Type B pancreatic cell (in vitro differentiated cells): Measurements from ENCODE around the gene VIL1. TPM values are rescaled to one million over a fixed set of nuclear protein-coding genes. Genes with fewer than 3 reads are reported as not detected.
A peak's percentile ranks its signal among the peaks of the same experiment; 100 is the strongest.

Source experiments
- DNase-seq: peaks from one replicate; pipeline ENCODE4 v3.0.0; 2021; ENCODE audit warnings: mixed read lengths; ENCODE audit not compliant: unreplicated experiment; ENCODE audit errors: extremely low spot score
- H3K27ac Mint-ChIP-seq: 2 replicates; pipeline ENCODE4 v1.8.0; 2021; ENCODE audit warnings: mild to moderate bottlenecking, mixed read lengths
- H3K27me3 Mint-ChIP-seq: 2 replicates; pipeline ENCODE4 v1.8.0; 2021; ENCODE audit warnings: mixed read lengths
- H3K36me3 Mint-ChIP-seq: 2 replicates; pipeline ENCODE4 v1.8.0; 2021; ENCODE audit warnings: mixed read lengths
- H3K4me1 Mint-ChIP-seq: one replicate; pipeline ENCODE4 v1.8.0; 2021; ENCODE audit warnings: mixed read lengths; ENCODE audit not compliant: unreplicated experiment
- H3K4me3 Mint-ChIP-seq: 2 replicates; pipeline ENCODE4 v1.8.0; 2021; ENCODE audit warnings: mild to moderate bottlenecking, mixed read lengths
- H3K9me3 Mint-ChIP-seq: 2 replicates; pipeline ENCODE4 v1.8.0; 2021; ENCODE audit warnings: mixed read lengths
- total RNA-seq: library from RNA; stranded (reverse); gene quantifications from 2 replicates; pipeline ENCODE4 v1.2.1, GENCODE V29; 2021; ENCODE audit warnings: low replicate concordance
- TF ChIP-seq, protein P1 (sequence below): fragments of 200-600 bp; sonication (generic); conservative IDR thresholded peaks from 2 replicates; pipeline ENCODE4 v1.5.0; 2021; ENCODE audit warnings: antibody characterized with exemption, mild to moderate bottlenecking

The VIL1 gene
- total RNA-seq, 1 donor from 2014 or later, result 64.6 TPM

GRCh38 chr2:218437969-218438368 is 19.0 kb downstream of the VIL1 start:
- TF ChIP-seq, protein P1, sequence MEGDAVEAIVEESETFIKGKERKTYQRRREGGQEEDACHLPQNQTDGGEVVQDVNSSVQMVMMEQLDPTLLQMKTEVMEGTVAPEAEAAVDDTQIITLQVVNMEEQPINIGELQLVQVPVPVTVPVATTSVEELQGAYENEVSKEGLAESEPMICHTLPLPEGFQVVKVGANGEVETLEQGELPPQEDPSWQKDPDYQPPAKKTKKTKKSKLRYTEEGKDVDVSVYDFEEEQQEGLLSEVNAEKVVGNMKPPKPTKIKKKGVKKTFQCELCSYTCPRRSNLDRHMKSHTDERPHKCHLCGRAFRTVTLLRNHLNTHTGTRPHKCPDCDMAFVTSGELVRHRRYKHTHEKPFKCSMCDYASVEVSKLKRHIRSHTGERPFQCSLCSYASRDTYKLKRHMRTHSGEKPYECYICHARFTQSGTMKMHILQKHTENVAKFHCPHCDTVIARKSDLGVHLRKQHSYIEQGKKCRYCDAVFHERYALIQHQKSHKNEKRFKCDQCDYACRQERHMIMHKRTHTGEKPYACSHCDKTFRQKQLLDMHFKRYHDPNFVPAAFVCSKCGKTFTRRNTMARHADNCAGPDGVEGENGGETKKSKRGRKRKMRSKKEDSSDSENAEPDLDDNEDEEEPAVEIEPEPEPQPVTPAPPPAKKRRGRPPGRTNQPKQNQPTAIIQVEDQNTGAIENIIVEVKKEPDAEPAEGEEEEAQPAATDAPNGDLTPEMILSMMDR, result no peak
- Mint-ChIP-seq H3K27me3 (no peaks in the 10 kb centered on the region), H3K27ac (no peak overlapping the region), H3K4me1 (no peaks in the 10 kb centered on the region), H3K4me3 (no peak overlapping the region), H3K36me3 (no peaks in the 10 kb centered on the region), H3K9me3 (no peaks in the 10 kb centered on the region)
- no peak for DNase-seq

DNA sequence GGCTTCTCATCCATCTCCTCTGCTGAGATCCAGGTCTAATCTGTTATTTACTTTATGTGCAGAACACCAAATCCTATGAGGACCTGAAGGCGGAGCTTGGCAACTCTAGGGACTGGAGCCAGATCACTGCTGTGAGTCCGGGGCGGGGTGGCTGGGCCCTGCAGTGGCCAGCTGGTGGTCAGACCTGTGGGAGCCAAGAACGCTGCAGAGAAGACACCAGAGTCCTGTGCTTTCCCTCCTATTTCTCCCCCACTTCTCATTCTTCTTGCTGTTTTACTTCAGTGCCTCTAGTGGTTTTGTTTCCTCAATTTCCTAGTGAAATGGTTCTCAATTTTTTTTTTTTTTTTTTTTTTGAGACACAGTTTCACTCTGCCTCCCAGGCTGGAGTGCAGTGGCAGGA is 19.7 kb downstream of the VIL1 start:
- TF ChIP-seq, protein P1, result no peak
- H3K27ac Mint-ChIP-seq, result no peak overlapping the region
- no peaks in the 10 kb centered on the region for H3K36me3 Mint-ChIP-seq
- no peak for DNase-seq
- H3K27me3 Mint-ChIP-seq, result no peaks in the 10 kb centered on the region
- H3K4me3 Mint-ChIP-seq, result no peak overlapping the region
- no peaks in the 10 kb centered on the region for H3K9me3 Mint-ChIP-seq
- H3K4me1 Mint-ChIP-seq, result no peaks in the 10 kb centered on the region

- no peaks in the 10 kb centered on the region for H3K27me3 Mint-ChIP-seq
- TF ChIP-seq, protein P1, result no peak
- peak overlapping the region; percentile 84 for H3K27ac Mint-ChIP-seq
- H3K4me3 Mint-ChIP-seq, result peak overlapping the region; percentile 53
- H3K36me3 Mint-ChIP-seq, result peaks cover 15% of the 10 kb centered on the region
- DNase-seq, result no peak
- no peaks in the 10 kb centered on the region for H3K4me1 Mint-ChIP-seq
- H3K9me3 Mint-ChIP-seq, result no peaks in the 10 kb centered on the region
Observed at GRCh38 chr2:218444692-218445357, 25.9 kb downstream of the VIL1 start.

- H3K4me1 Mint-ChIP-seq, result no peaks in the 10 kb centered on the region
- H3K36me3 Mint-ChIP-seq, result peaks cover 19% of the 10 kb centered on the region
- H3K27me3 Mint-ChIP-seq, result no peaks in the 10 kb centered on the region
- H3K4me3 Mint-ChIP-seq, result no peak overlapping the region
- no peaks in the 10 kb centered on the region for H3K9me3 Mint-ChIP-seq
- no peak overlapping the region for H3K27ac Mint-ChIP-seq
- no peak for DNase-seq
- TF ChIP-seq, protein P1, result no peak
Observed at GRCh38 chr2:218445602-218446001, 26.7 kb downstream of the VIL1 start.

- H3K27me3 Mint-ChIP-seq, result no peaks in the 10 kb centered on the region
- no peaks in the 10 kb centered on the region for H3K4me1 Mint-ChIP-seq
- peaks cover 19% of the 10 kb centered on the region for H3K36me3 Mint-ChIP-seq
- H3K9me3 Mint-ChIP-seq, result no peaks in the 10 kb centered on the region
- H3K4me3 Mint-ChIP-seq, result no peak overlapping the region
- DNase-seq, result no peak
- TF ChIP-seq, protein P1, result no peak
- H3K27ac Mint-ChIP-seq, result no peak overlapping the region
Observed at GRCh38 chr2:218446547-218446946, 27.6 kb downstream of the VIL1 start.
